Daoy (cell line): Measurements from ENCODE around the gene PROSER2. TPM values are rescaled to one million over a fixed set of nuclear protein-coding genes. Genes with fewer than 3 reads are reported as not detected.
"Not testable (repeated sequence)": the region's sequence is repeated elsewhere in the genome, so short reads cannot be mapped to it uniquely, and the experiment has no call there.

Experiments
- DNase-seq: peaks from one replicate; pipeline ENCODE4 v3.0.0-alpha.2; 2015; ENCODE audit warnings: low read depth
- total RNA-seq: library from RNA; depleted of rRNA; stranded (reverse); fragments of >200 nt; shearing (Covaris generic); gene quantifications from 2 replicates; pipeline ENCODE4 v1.2.3, GENCODE V29; 2014

The PROSER2 gene
- total RNA-seq, 1 experiment from 2014 or later = 22.4 TPM

- no peak for DNase-seq
Measured at GRCh38 chr10:11835704-11836103, 12.5 kb downstream of the PROSER2 start.

- no peak for DNase-seq
Measured at GRCh38 chr10:11837372-11838161, 14.4 kb downstream of the PROSER2 start.

DNA sequence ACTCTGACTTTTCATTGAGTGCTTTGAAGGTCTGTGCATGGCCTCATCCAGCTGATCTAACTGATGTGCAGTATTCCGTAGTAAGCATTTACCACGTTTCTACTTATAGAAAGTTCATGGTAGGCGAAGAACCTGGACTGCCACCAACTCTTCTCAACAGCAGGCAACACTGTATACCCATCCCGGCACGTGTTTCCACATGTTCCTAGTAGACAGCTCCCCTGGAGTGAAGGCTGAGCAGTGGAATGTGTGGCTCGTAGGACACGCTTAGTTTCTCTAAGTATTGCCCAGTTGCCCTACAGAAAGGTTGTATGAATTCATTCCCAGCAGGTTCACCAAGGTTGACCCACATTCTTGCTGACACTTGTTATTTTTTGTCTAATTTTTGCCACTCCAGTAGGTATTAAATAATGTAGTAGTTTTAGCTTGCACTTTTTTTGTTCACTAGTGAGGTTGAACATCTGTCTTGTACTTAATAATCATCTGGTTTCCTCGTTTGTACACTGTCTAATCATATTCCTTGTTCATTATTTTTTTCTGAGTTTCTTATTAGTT lies 15.2 kb downstream of the PROSER2 start:
- DNase-seq = no peak

DNA sequence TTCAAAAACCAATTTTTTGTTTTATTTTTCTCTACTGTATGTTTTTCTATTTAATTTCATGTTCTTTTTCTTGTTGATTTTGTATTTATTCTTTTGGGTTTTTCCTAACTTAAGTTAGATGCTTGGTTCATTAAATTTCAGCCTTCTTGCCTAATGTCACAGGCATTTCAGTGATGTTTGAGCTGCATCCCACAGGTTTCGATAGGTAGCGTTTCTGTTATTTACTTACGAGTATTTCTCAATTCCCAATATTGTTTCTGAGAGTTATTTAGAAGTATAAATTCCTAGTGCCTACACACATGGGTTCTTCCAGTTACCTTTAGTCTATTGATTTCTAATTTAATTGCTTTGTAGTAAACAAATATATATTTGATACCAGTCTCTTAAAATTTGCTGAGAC lies 18.2 kb downstream of the PROSER2 start:
- DNase-seq = no peak

GRCh38 chr10:11842411-11842810 lies 19.3 kb downstream of the PROSER2 start:
- no peak for DNase-seq

DNA sequence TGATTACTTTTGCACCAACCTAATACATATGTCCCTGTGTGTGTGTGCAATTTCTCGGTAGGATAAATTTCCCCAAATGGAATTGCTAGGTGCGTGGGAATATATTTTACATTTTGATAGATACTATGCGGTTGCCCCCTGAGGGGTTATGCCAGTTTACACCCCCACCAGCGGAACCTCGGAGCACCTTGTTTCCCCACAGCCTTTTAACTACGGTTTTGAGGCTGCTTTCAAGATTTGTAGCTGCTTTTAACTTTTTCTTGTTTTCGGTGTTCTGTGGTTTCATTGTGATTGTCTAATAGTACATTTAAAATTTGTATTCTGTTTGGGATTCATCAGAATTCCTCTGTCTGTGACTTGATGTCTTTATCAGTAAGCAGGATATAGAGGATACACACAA lies 22.0 kb downstream of the PROSER2 start:
- no peak for DNase-seq

DNA sequence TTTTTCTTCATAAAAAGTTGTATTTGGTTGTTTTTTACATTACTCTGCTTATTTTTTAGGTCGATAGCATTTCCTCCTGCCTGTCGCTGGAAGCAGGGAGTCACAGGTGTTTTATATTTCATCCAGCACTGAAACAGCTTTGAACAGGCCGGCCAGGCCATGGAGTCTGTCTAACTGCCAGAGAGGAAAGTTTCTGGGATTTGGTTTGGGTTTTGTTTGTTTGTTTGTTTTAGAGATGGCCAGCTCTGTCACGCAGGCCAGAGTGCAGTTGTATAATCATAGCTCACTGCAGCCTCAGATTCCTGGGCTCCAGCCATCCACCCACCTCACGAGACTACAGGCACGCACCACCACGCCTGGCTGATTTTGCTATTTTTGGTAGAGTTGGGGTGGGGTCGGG lies 23.4 kb downstream of the PROSER2 start:
- DNase-seq = no peak

DNA sequence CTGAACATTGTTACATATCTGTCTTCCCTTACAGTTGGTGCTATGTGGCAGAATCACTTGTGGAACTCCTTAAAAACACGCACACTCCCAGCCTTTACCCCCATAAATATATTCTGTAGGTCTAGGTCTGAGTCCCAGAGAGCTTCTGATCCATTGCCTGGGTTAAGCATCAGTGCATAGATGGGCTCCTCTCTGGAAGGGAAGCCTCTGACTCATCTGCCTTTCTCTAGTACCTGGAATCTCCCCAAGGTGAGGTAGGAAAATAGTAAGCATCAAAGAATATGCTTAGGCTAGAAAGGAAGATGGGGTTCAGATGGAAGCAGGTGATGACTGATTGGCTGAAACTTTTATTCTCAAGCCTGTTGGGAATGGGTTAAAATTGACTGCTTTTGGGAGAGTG lies 26.1 kb downstream of the PROSER2 start:
- no peak for DNase-seq

GRCh38 chr10:11849911-11850310 lies 26.8 kb downstream of the PROSER2 start:
- no peak for DNase-seq

DNA sequence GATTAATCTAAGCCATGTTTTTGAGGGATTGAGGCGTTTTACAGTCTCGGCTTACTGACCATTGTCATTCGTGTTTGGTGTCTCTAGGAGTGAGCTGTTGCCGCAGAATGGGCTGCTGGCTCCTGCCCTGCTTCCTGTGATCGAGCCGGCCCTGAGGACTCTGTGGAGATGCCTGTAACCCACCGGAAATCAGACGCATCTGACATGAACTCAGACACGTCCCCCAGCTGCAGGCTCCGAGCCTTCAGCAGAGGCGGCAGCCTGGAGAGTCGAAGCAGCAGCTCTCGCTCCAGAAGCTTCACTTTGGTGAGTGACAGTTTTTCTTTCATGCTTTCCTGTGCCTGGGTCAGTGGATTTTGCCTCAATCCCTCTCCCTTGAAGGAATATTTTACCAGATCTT lies 28.8 kb downstream of the PROSER2 start:
- DNase-seq = no peak

- DNase-seq = not testable (repeated sequence)
Measured at GRCh38 chr10:11852637-11853036, 29.5 kb downstream of the PROSER2 start.

- no peak for DNase-seq
Measured at GRCh38 chr10:11853468-11853867, 30.3 kb downstream of the PROSER2 start.

DNA sequence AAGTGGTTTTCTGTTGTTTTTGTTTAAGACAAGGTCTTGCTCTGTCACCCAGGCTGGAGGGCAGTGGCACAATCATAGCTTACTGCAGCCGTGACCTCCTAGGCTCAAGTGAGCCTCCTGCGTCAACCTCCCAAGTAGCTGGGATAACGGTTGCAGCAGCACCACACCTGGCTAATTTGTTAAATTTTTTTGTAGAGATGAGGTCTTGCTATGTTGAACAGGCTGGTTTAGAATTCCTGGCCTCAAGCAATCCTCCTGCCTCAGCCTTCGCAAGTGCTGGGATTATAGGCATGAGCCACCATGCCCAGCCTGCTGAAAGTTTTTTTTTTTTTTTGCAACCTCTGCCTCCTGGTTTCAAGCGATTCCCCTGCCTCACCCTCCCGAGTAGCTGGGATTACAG lies 31.1 kb downstream of the PROSER2 start:
- no peak for DNase-seq

DNA sequence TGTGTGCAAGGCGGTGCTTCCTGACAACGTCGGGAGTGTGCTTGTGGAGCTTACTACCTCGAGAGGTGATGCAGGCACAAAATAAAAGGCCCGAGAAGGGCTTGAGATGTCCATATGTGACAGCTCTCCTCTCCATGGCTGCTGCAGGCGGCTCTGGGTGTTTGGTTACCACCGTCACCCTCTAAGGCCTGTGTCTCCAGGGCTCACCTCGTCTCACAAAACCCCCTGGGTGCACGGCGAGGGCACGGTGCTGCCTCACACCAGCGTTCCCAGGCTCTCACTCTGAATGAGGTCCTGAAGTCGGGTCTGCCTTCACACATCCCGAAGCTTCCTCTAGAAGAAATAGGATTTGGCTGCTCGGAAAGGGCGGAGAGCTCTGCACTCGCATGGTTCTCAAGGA lies 32.9 kb downstream of the PROSER2 start:
- DNase-seq = no peak

- DNase-seq = no peak
Measured at GRCh38 chr10:11856678-11857077, 33.5 kb downstream of the PROSER2 start.

GRCh38 chr10:11858093-11858492 lies 34.9 kb downstream of the PROSER2 start:
- no peak for DNase-seq

GRCh38 chr10:11861341-11861740 lies 38.2 kb downstream of the PROSER2 start:
- DNase-seq = no peak

GRCh38 chr10:11861811-11862428 lies 38.8 kb downstream of the PROSER2 start:
- DNase-seq = no peak

GRCh38 chr10:11863353-11864109 lies 40.4 kb downstream of the PROSER2 start:
- no peak for DNase-seq

- DNase-seq = no peak
Measured at GRCh38 chr10:11864727-11865126, 41.6 kb downstream of the PROSER2 start.

DNA sequence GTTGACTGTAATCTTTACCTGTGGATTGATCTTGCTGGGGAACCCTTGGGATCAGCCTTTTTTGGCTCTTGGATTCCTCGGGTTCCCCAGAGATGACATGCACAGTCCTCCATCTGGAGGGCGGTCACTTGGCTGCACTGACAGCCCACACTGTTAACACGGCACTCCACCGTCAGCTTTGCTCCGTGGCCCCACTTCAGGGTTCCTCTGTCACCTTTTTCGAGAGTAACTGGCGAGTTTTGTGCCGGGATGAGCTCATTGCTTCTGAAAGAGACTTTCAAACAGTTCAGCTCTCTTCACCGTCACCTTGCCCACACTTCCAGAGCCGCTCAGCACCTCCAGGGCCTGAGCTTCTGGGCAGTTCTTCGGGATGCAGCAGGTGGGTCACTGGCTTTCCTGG lies 42.4 kb downstream of the PROSER2 start:
- no peak for DNase-seq

GRCh38 chr10:11866199-11866925 lies 43.2 kb downstream of the PROSER2 start:
- DNase-seq = no peak
